Right lobe of liver (tissue), 6 donors: ENCODE data around the gene EIF4G3. TPM values are rescaled to one million over a fixed set of nuclear protein-coding genes. Genes with fewer than 3 reads are reported as not detected.
"Not testable (repeated sequence)": the region's sequence is repeated elsewhere in the genome, so short reads cannot be mapped to it uniquely, and the experiment has no call there.

Experiments
- ATAC-seq, 4 donors: fragments of 200-7000 bp; cut with Tn5 transposase; one replicate each; pipeline ENCODE4 v1.9.1; 2020; ENCODE audit warnings: mild to moderate bottlenecking in 4 of 4, moderate library complexity in 4 of 4
- DNase-seq, 3 donors: peaks; one replicate each; pipeline ENCODE4 v3.0.0-alpha.2; 2020
- H3K27ac ChIP-seq, 3 donors: fragments of 200-600 bp; one replicate each; pipeline ENCODE4 v1.8.0; 2022
- H3K27me3 ChIP-seq, 2 donors: fragments of 200-600 bp; one replicate each; pipeline ENCODE4 v1.8.0; 2022
- H3K36me3 ChIP-seq, 4 donors: fragments of 200-600 bp; sonication (generic) in 1 of 4; one replicate each; pipeline versions ENCODE4 v1.5.1 to v1.8.0; 2017 to 2022; ENCODE audit warnings: control low read depth in 1 of 4
- H3K4me1 ChIP-seq, 4 donors: fragments of 200-600 bp; sonication (generic) in 1 of 4; one replicate each; pipeline versions ENCODE4 v1.5.1 to v1.8.0; 2017 to 2022; ENCODE audit warnings: control low read depth in 1 of 4
- H3K4me3 ChIP-seq, 3 donors: fragments of 200-600 bp; one replicate each; pipeline ENCODE4 v1.8.0; 2022
- H3K9me3 ChIP-seq, 4 donors: fragments of 200-600 bp; sonication (generic) in 1 of 4; one replicate each; pipeline versions ENCODE4 v1.5.1 to v1.8.0; 2017 to 2022; ENCODE audit warnings: control low read depth in 1 of 4
- CTCF ChIP-seq, 4 donors: fragments of 200-600 bp in 3 of 4; fragments of 450-650 bp in 1 of 4; IDR thresholded peaks; one replicate each; pipeline versions ENCODE4 v1.5.1 to v1.8.0; 2016 to 2022; ENCODE audit warnings: antibody characterized with exemption in 4 of 4, mild to moderate bottlenecking in 2 of 4
- POLR2A ChIP-seq: fragments of 450-650 bp; IDR thresholded peaks from one replicate; pipeline ENCODE4 v1.6.1; 2017; ENCODE audit warnings: antibody characterized with exemption, mild to moderate bottlenecking
- WGBS: methylation state at CpG from one replicate; pipeline ENCODE4 v1.1.6; 2018; ENCODE audit warnings: low coverage, low lambda C conversion rate; ENCODE audit not compliant: insufficient coverage; ENCODE audit errors: missing lambda C conversion rate; 5-methylcytosine and 5-hydroxymethylcytosine counted together
- intact Hi-C, 2 donors: fragments of 100-400 bp; cut with DNase I; formaldehyde crosslinking; loops; one replicate each; pipeline versions ENCODE4 v1.11.2 to v1.14.1; 2022
- total RNA-seq, 6 experiments: library from RNA; depleted of rRNA in 2 of 6; stranded (reverse); fragments of >200 nt in 2 of 6; fragmentation: NEBNext Ultra II Directional in 3 of 6; extraction: Animal tissue kit (Norgen Biotek cat#: 25700) in 3 of 6; gene quantifications; one replicate each; pipeline versions ENCODE4 v1.1.0 to v1.2.4, GENCODE V29; 2016 to 2023
- donor health status: DM: no; HTN: yes; CAD: no.
- donor health status: DM: no; HTN: no; CAD: no.
- donor health status: DM: no; HTN: no; CAD: no.
- donor health status: DM: no; HTN: yes; CAD: no.
- donor health status: DM: no; HTN: yes; CAD: no.

Gene EIF4G3
- total RNA-seq, 6 experiments from 2014 or later: 14.4 to 29.9 (median 23.5) TPM

- Histone ChIP-seq H3K4me1 (peaks cover 0 to 18% (median 3%) of the 10 kb centered on the region in 4 donors), H3K36me3 (peaks cover 0 to 5% (median 0%) of the 10 kb centered on the region in 4 donors), H3K27me3 (no peaks in the 10 kb centered on the region), H3K27ac (peak overlapping the region; percentile 78 to 98 (median 87)), H3K4me3 (peak overlapping the region; percentile 75 to 93 (median 90)), H3K9me3 (no peaks in the 10 kb centered on the region)
- intact Hi-C loops: no loop called here
- peak in 2 of 4 donors; percentile 9 to 11 for ATAC-seq
- no peak for DNase-seq
- 10% methylated on average over 12 of the region's 12 CpGs for WGBS
- TF ChIP-seq CTCF (IDR thresholded peaks at IDR 0.05): no peak
- TF ChIP-seq POLR2A: peak; percentile 22
Observed at GRCh38 chr1:21174654-21175323, 1.9 kb downstream of the EIF4G3 start.

GRCh38 chr1:21174230-21174629, 2.5 kb downstream of the EIF4G3 start:
- Histone ChIP-seq H3K27ac (peak overlapping the region in 2 of 3 donors; percentile 78 to 87), H3K9me3 (no peaks in the 10 kb centered on the region), H3K4me1 (peaks cover 0 to 18% (median 3%) of the 10 kb centered on the region in 4 donors), H3K27me3 (no peaks in the 10 kb centered on the region), H3K36me3 (peaks cover 0 to 5% (median 0%) of the 10 kb centered on the region in 4 donors), H3K4me3 (peak overlapping the region; percentile 75 to 93 (median 90))
- ATAC-seq: no peak
- DNase-seq: no peak
- intact Hi-C loops: no loop called here
- 25% methylated on average over 2 of the region's 2 CpGs for WGBS
- TF ChIP-seq POLR2A (no peak), CTCF (IDR thresholded peaks at IDR 0.05) (no peak)

DNA sequence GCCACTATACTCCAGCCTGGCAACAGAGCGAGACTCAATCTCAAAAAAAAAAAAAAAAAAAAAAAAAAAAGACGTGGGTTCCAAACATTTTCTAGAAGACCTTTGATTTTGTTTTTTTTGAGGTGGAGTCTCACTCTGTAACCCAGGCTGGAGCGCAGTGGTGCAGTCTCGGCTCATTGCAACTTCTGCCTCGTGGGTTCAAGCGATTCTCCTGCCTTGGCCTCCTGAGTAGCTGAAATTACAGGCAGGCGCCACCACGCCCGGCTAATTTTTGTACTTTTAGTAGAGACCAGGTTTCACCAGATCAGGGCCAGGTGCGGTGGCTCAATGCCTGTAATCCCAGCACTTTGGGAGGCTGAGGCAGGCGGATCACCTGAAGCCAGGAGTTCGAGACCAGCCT, 3.6 kb downstream of the EIF4G3 start:
- H3K27me3 ChIP-seq, ATAC-seq, H3K27ac ChIP-seq, H3K4me3 ChIP-seq, DNase-seq, H3K36me3 ChIP-seq, H3K9me3 ChIP-seq, intact Hi-C loops: not testable (repeated sequence)
- 81% methylated on average over 9 of the region's 12 CpGs for WGBS
- H3K4me1 ChIP-seq: peaks cover 0 to 18% (median 3%) of the 10 kb centered on the region in 4 donors

GRCh38 chr1:21170837-21171236, 5.9 kb downstream of the EIF4G3 start:
- H3K4me1 ChIP-seq: peaks cover 0 to 18% (median 3%) of the 10 kb centered on the region in 4 donors
- 39% methylated on average over 4 of the region's 4 CpGs for WGBS
- H3K4me3 ChIP-seq, H3K9me3 ChIP-seq, H3K36me3 ChIP-seq, H3K27me3 ChIP-seq, intact Hi-C loops, H3K27ac ChIP-seq, ATAC-seq, DNase-seq: not testable (repeated sequence)

GRCh38 chr1:21168444-21168843, 8.3 kb downstream of the EIF4G3 start:
- no peak for DNase-seq
- Histone ChIP-seq H3K27ac (no peak overlapping the region), H3K4me1 (peaks cover 0 to 17% (median under 1%) of the 10 kb centered on the region in 4 donors), H3K27me3 (no peaks in the 10 kb centered on the region), H3K36me3 (peaks cover 0 to 6% (median 2%) of the 10 kb centered on the region in 4 donors), H3K9me3 (no peaks in the 10 kb centered on the region), H3K4me3 (no peak overlapping the region)
- TF ChIP-seq POLR2A (no peak), CTCF (IDR thresholded peaks at IDR 0.05) (no peak)
- intact Hi-C loops: no loop called here
- no peak for ATAC-seq
- WGBS: 80% methylated on average over 1 of the region's 2 CpGs
